H9 (cell line): ENCODE measurements around the gene SSH3. TPM values are rescaled to one million over a fixed set of nuclear protein-coding genes. Genes with fewer than 3 reads are reported as not detected.

Experiments
- DNase-seq: peaks from one replicate; pipeline ENCODE4 v3.0.0-alpha.2; 2017
- H2AFZ ChIP-seq: one replicate; pipeline ENCODE4 v1.6.1; 2013; ENCODE audit warnings: mild to moderate bottlenecking, low read length, control low read depth, moderate library complexity
- H2AK5ac ChIP-seq: 2 replicates; pipeline ENCODE4 v1.6.1; 2013; ENCODE audit warnings: low read length, control low read depth, mixed read lengths; ENCODE audit not compliant: insufficient read length
- H2BK120ac ChIP-seq: one replicate; pipeline ENCODE4 v1.6.1; 2013; ENCODE audit warnings: low read depth, mild to moderate bottlenecking, low read length, control low read depth, inconsistent platforms; ENCODE audit not compliant: poor library complexity, severe bottlenecking
- H2BK12ac ChIP-seq: 2 replicates; pipeline ENCODE4 v1.6.1; 2013; ENCODE audit warnings: low read length, control low read depth, mixed read lengths, low read depth; ENCODE audit not compliant: insufficient read length
- H2BK15ac ChIP-seq: 2 replicates; pipeline ENCODE4 v1.6.1; 2013; ENCODE audit warnings: low read depth, low read length, control low read depth
- H2BK20ac ChIP-seq: one replicate; pipeline ENCODE4 v1.6.1; 2013; ENCODE audit warnings: low read depth, mild to moderate bottlenecking, low read length, control low read depth, inconsistent platforms; ENCODE audit not compliant: poor library complexity, severe bottlenecking
- H2BK5ac ChIP-seq: 2 replicates; pipeline ENCODE4 v1.6.1; 2013; ENCODE audit warnings: low read length, control low read depth, mixed read lengths; ENCODE audit not compliant: insufficient read length
- H3K14ac ChIP-seq: 2 replicates; pipeline ENCODE4 v1.6.1; 2013; ENCODE audit warnings: low read length, control low read depth; ENCODE audit not compliant: insufficient read depth
- H3K18ac ChIP-seq: 2 replicates; pipeline ENCODE4 v1.6.1; 2013; ENCODE audit warnings: low read depth, mild to moderate bottlenecking, mixed read lengths, low read length, control low read depth; ENCODE audit not compliant: insufficient read length
- H3K23ac ChIP-seq: 2 replicates; pipeline ENCODE4 v1.6.1; 2013; ENCODE audit warnings: low read length, control low read depth, mixed read lengths, low read depth; ENCODE audit not compliant: insufficient read length
- H3K23me2 ChIP-seq: 2 replicates; pipeline ENCODE4 v1.6.1; 2013; ENCODE audit warnings: low read depth, mild to moderate bottlenecking, mixed read lengths, low read length, control low read depth; ENCODE audit not compliant: insufficient read length, poor library complexity, severe bottlenecking
- H3K27ac ChIP-seq: 2 replicates; pipeline ENCODE4 v1.5.1; 2013; ENCODE audit warnings: low read length, control low read depth, mixed read lengths, low read depth; ENCODE audit not compliant: insufficient read length
- H3K27me3 ChIP-seq: 2 replicates; pipeline ENCODE4 v1.6.1; 2013; ENCODE audit warnings: low read length, control low read depth, inconsistent platforms; ENCODE audit not compliant: insufficient read depth
- H3K4ac ChIP-seq: 2 replicates; pipeline ENCODE4 v1.6.1; 2013; ENCODE audit warnings: low read depth, mild to moderate bottlenecking, control low read depth, inconsistent platforms, low read length, moderate library complexity
- H3K4me1 ChIP-seq: 2 replicates; pipeline ENCODE4 v1.6.1; 2013; ENCODE audit warnings: low read length, control low read depth, inconsistent platforms; ENCODE audit not compliant: insufficient read depth
- H3K4me2 ChIP-seq: 2 replicates; pipeline ENCODE4 v1.6.1; 2013; ENCODE audit warnings: low read length, control low read depth, mixed read lengths; ENCODE audit not compliant: insufficient read length, insufficient read depth
- H3K56ac ChIP-seq: 2 replicates; pipeline ENCODE4 v1.6.1; 2013; ENCODE audit warnings: low read depth, mild to moderate bottlenecking, mixed read lengths, low read length, control low read depth; ENCODE audit not compliant: insufficient read length
- H3K79me1 ChIP-seq: 2 replicates; pipeline ENCODE4 v1.6.1; 2013; ENCODE audit warnings: low read depth, mild to moderate bottlenecking, moderate library complexity, low read length, control low read depth, inconsistent platforms; ENCODE audit not compliant: insufficient read depth, poor library complexity, severe bottlenecking
- H3K79me2 ChIP-seq: 2 replicates; pipeline ENCODE4 v1.6.1; 2013; ENCODE audit warnings: low read length, control low read depth, inconsistent platforms; ENCODE audit not compliant: insufficient read depth
- H3K9ac ChIP-seq: 2 replicates; pipeline ENCODE4 v1.6.1; 2013; ENCODE audit warnings: low read length, control low read depth, mixed read lengths; ENCODE audit not compliant: insufficient read length; ENCODE audit errors: extremely low read depth
- H3K9me3 ChIP-seq: one replicate; pipeline ENCODE4 v1.6.1; 2013; ENCODE audit warnings: low read depth, low read length, inconsistent platforms; ENCODE audit not compliant: control insufficient read depth
- H3T11ph ChIP-seq: one replicate; pipeline ENCODE4 v1.6.1; 2013; ENCODE audit warnings: mild to moderate bottlenecking, low read length, control low read depth, inconsistent platforms
- H4K20me1 ChIP-seq: one replicate; pipeline ENCODE4 v1.6.1; 2013; ENCODE audit not compliant: control insufficient read depth, insufficient read length, insufficient read depth
- H4K5ac ChIP-seq: 2 replicates; pipeline ENCODE4 v1.6.1; 2013; ENCODE audit warnings: low read depth, mild to moderate bottlenecking, mixed read lengths, low read length, control low read depth; ENCODE audit not compliant: insufficient read length
- H4K8ac ChIP-seq: replicated peaks from 2 replicates; pipeline ENCODE4 v1.6.1; 2013; ENCODE audit warnings: low read length, control low read depth, mixed read lengths, low read depth; ENCODE audit not compliant: insufficient read length
- H4K91ac ChIP-seq: 2 replicates; pipeline ENCODE4 v1.6.1; 2013; ENCODE audit warnings: low read depth, mild to moderate bottlenecking, moderate library complexity, mixed read lengths, low read length, control low read depth; ENCODE audit not compliant: insufficient read length
- H3K27ac Mint-ChIP-seq, 3 experiments: 2 replicates in 2 of 3; 3 replicates in 1 of 3; pipeline ENCODE4 v1.8.0; 2020 to 2021; ENCODE audit warnings: mixed read lengths in 3 of 3, mild to moderate bottlenecking in 1 of 3, moderate library complexity in 1 of 3
- H3K27me3 Mint-ChIP-seq: 2 replicates; pipeline ENCODE4 v1.8.0; 2021; ENCODE audit warnings: low read depth, mild to moderate bottlenecking, moderate library complexity, mixed read lengths
- H3K36me3 Mint-ChIP-seq, 3 experiments: 2 replicates in 2 of 3; 3 replicates in 1 of 3; pipeline ENCODE4 v1.8.0; 2020 to 2021; ENCODE audit warnings: low read depth in 3 of 3, mixed read lengths in 3 of 3; ENCODE audit not compliant: insufficient read depth in 1 of 3
- H3K4me1 Mint-ChIP-seq, 2 experiments: 2 replicates each; pipeline ENCODE4 v1.8.0; 2020; ENCODE audit warnings: mixed read lengths in 2 of 2
- H3K4me3 Mint-ChIP-seq, 2 experiments: 2 replicates in 1 of 2; 3 replicates in 1 of 2; pipeline ENCODE4 v1.8.0; 2020 to 2021; ENCODE audit warnings: mild to moderate bottlenecking in 2 of 2, mixed read lengths in 2 of 2, moderate library complexity in 1 of 2
- H3K9me3 Mint-ChIP-seq, 2 experiments: 2 replicates in 1 of 2; 3 replicates in 1 of 2; pipeline ENCODE4 v1.8.0; 2020; ENCODE audit warnings: mild to moderate bottlenecking in 2 of 2, mixed read lengths in 2 of 2, moderate library complexity in 1 of 2
- CTCF ChIP-seq: fragments of 200-600 bp; sonication (generic); conservative IDR thresholded peaks from 3 replicates; pipeline ENCODE4 v1.8.0; 2021; ENCODE audit warnings: antibody characterized with exemption, mild to moderate bottlenecking
- WGBS: extraction: QIAGEN DNeasy Blood & Tissue Kit; methylation state at CpG from one replicate; pipeline ENCODE4 v1.1.7; 2013; ENCODE audit warnings: missing lambda C conversion rate, low lambda C conversion rate, mixed read lengths; ENCODE audit not compliant: insufficient read length; ENCODE audit errors: extremely low coverage; 5-methylcytosine and 5-hydroxymethylcytosine counted together
- total RNA-seq: library from RNA; stranded (reverse); gene quantifications from 2 replicates; pipeline ENCODE4 v1.2.1, GENCODE V29; 2021

The SSH3 gene
- total RNA-seq, 1 experiment from 2014 or later, result 42.2 TPM

- no peak overlapping the region for H3K18ac ChIP-seq
- H3K79me2 ChIP-seq, result no peaks in the 10 kb centered on the region; the same call in 1 of the 2 replicates
- no peak overlapping the region for H3K9ac ChIP-seq
- no peak for DNase-seq
- no peak overlapping the region for H3T11ph ChIP-seq
- no peak overlapping the region for H3K27ac ChIP-seq
- Mint-ChIP-seq H3K27me3 (no peaks in the 10 kb centered on the region), H3K4me1 (peaks cover 14 to 23% of the 10 kb centered on the region in 2 experiments), H3K4me3 (no peak overlapping the region), H3K36me3 (peaks cover 17 to 50% (median 48%) of the 10 kb centered on the region in 3 experiments; a peak in 6 of 7 replicates), H3K27ac (no peak overlapping the region), H3K9me3 (no peaks in the 10 kb centered on the region)
- no peak overlapping the region for H3K23ac ChIP-seq
- H2BK20ac ChIP-seq, result no peak overlapping the region
- no peak for TF ChIP-seq CTCF
- H3K4me2 ChIP-seq, result no peak overlapping the region
- no peak overlapping the region for H4K5ac ChIP-seq
- H4K91ac ChIP-seq, result no peak overlapping the region
- no peak overlapping the region for H2BK12ac ChIP-seq
- H2BK120ac ChIP-seq, result no peak overlapping the region
- no peaks in the 10 kb centered on the region for H3K27me3 ChIP-seq
- no peaks in the 10 kb centered on the region for H4K20me1 ChIP-seq
- H3K56ac ChIP-seq, result no peak overlapping the region
- H2BK5ac ChIP-seq, result no peak overlapping the region
- peaks cover 2% of the 10 kb centered on the region; the same call in 1 of the 2 replicates for H3K4me1 ChIP-seq
- H2BK15ac ChIP-seq, result no peak overlapping the region
- H3K23me2 ChIP-seq, result no peaks in the 10 kb centered on the region
- no peaks in the 10 kb centered on the region for H3K9me3 ChIP-seq
- H3K79me1 ChIP-seq, result no peaks in the 10 kb centered on the region
- H3K4ac ChIP-seq, result no peak overlapping the region
- H2AK5ac ChIP-seq, result no peak overlapping the region
- no peak overlapping the region for H4K8ac ChIP-seq
- H3K14ac ChIP-seq, result no peak overlapping the region
- WGBS, result no CpG with 5 or more reads among the region's 14 CpGs
- no peak overlapping the region for H2AFZ ChIP-seq
These were observed 24.3 kb upstream of the SSH3 start for GRCh38 chr11:67278939-67279588.
